Suprapubic skin (tissue), 4 donors: ENCODE measurements around the gene SERPINI1. TPM values are rescaled to one million over a fixed set of nuclear protein-coding genes. Genes with fewer than 3 reads are reported as not detected.

Experiments used
- DNase-seq, 2 donors: peaks; one replicate each; pipeline ENCODE4 v3.0.0-alpha.2; 2019; ENCODE audit warnings: low spot score in 2 of 2
- H3K27ac ChIP-seq: fragments of 200-600 bp; sonication (generic); one replicate; pipeline ENCODE4 v1.5.1; 2019
- H3K27me3 ChIP-seq: fragments of 200-600 bp; sonication (generic); one replicate; pipeline ENCODE4 v1.5.1; 2019
- H3K36me3 ChIP-seq: fragments of 200-600 bp; sonication (generic); one replicate; pipeline ENCODE4 v1.5.1; 2019
- H3K4me1 ChIP-seq: fragments of 200-600 bp; sonication (generic); one replicate; pipeline ENCODE4 v1.5.1; 2019
- H3K4me3 ChIP-seq: fragments of 200-600 bp; sonication (generic); one replicate; pipeline ENCODE4 v1.5.1; 2019; ENCODE audit warnings: mild to moderate bottlenecking
- H3K9me3 ChIP-seq: fragments of 200-600 bp; sonication (generic); one replicate; pipeline ENCODE4 v1.5.1; 2019
- EP300 ChIP-seq: sonication (generic); formaldehyde crosslinking; IDR thresholded peaks from one replicate; pipeline ENCODE4 v1.6.1; 2017; ENCODE audit warnings: antibody characterized with exemption
- POLR2A ChIP-seq, 2 donors: fragments of 450-650 bp; IDR thresholded peaks; one replicate each; pipeline ENCODE4 v1.6.1; 2017; ENCODE audit warnings: antibody characterized with exemption in 2 of 2, mild to moderate bottlenecking in 2 of 2, moderate library complexity in 2 of 2
- POLR2AphosphoS5 ChIP-seq, 3 donors: sonication (generic); formaldehyde crosslinking; IDR thresholded peaks; one replicate each; pipeline ENCODE4 v1.6.1; 2017; ENCODE audit warnings: antibody characterized with exemption in 3 of 3
- WGBS: methylation state at CpG from one replicate; pipeline ENCODE4 v1.1.5; 2018; 5-methylcytosine and 5-hydroxymethylcytosine counted together
- total RNA-seq, 4 donors: library from RNA; depleted of rRNA; stranded (reverse); fragments of >200 nt; gene quantifications; one replicate each; pipeline ENCODE4 v1.1.0, GENCODE V29; 2016
- TF ChIP-seq, protein P1 (sequence below), 2 donors: fragments of 200-600 bp in 1 of 2; fragments of 450-650 bp in 1 of 2; sonication (generic) in 1 of 2; IDR thresholded peaks; one replicate each; pipeline ENCODE4 v1.5.1; 2016 to 2019; ENCODE audit warnings: antibody characterized with exemption in 2 of 2, mild to moderate bottlenecking in 1 of 2, moderate library complexity in 1 of 2

The SERPINI1 gene
- total RNA-seq, 4 donors from 2014 or later: 1.6 to 3.0 (median 2.0) TPM

DNA sequence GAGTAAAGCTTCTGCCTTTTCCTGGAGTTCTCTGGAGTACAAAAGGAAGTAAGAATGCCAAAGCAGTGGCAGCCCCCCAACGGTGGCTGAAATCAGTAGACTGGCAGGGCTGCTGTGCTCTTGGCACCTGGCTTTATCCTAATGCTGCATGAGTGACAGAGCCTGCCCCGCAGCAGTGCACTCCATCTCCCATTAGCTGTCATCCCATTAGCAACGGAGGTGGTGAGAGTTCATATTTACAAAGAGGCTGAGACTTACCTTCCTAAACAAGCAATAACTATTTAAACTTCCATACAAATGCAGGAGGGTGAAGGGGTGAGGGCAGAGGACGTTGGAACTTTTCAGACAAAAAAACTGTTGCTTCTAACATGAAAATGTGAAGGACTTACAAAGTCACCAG, 51.9 kb downstream of the SERPINI1 start:
- Histone ChIP-seq H3K27ac (no peak overlapping the region), H3K36me3 (no peaks in the 10 kb centered on the region), H3K4me3 (no peak overlapping the region), H3K9me3 (no peaks in the 10 kb centered on the region), H3K27me3 (no peaks in the 10 kb centered on the region), H3K4me1 (no peaks in the 10 kb centered on the region)
- TF ChIP-seq, protein P1, sequence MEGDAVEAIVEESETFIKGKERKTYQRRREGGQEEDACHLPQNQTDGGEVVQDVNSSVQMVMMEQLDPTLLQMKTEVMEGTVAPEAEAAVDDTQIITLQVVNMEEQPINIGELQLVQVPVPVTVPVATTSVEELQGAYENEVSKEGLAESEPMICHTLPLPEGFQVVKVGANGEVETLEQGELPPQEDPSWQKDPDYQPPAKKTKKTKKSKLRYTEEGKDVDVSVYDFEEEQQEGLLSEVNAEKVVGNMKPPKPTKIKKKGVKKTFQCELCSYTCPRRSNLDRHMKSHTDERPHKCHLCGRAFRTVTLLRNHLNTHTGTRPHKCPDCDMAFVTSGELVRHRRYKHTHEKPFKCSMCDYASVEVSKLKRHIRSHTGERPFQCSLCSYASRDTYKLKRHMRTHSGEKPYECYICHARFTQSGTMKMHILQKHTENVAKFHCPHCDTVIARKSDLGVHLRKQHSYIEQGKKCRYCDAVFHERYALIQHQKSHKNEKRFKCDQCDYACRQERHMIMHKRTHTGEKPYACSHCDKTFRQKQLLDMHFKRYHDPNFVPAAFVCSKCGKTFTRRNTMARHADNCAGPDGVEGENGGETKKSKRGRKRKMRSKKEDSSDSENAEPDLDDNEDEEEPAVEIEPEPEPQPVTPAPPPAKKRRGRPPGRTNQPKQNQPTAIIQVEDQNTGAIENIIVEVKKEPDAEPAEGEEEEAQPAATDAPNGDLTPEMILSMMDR (IDR thresholded peaks at IDR 0.05): no peak
- TF ChIP-seq EP300 (no peak), POLR2A (IDR thresholded peaks at IDR 0.05) (no peak), POLR2AphosphoS5 (IDR thresholded peaks at IDR 0.05) (no peak)
- DNase-seq: no peak
- WGBS: 51% methylated on average over 4 of the region's 4 CpGs

DNA sequence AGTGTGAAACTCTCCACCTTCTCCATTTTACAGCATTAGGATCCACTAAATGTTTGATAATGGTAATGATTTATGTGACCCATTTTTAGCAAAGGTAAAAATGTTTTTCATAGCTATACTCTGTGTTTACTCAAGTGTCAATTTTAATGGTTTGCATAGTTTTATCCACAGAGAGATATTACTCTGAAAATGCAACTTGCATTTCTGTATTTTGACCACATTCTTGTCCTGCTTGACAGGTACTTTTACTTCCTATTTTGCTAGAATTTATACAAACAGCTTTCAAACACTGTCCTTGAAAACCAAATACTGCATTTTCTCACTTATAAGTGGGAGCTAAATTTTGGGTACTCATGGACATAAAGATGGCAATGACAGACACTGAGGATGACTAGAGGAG, 62.9 kb downstream of the SERPINI1 start:
- Histone ChIP-seq H3K36me3 (no peaks in the 10 kb centered on the region), H3K9me3 (no peaks in the 10 kb centered on the region), H3K4me3 (no peak overlapping the region), H3K27me3 (no peaks in the 10 kb centered on the region), H3K27ac (no peak overlapping the region), H3K4me1 (no peaks in the 10 kb centered on the region)
- TF ChIP-seq, protein P1 (IDR thresholded peaks at IDR 0.05): no peak
- no peak for TF ChIP-seq POLR2AphosphoS5 (IDR thresholded peaks at IDR 0.05)
- no peak for TF ChIP-seq POLR2A (IDR thresholded peaks at IDR 0.05)
- no peak for TF ChIP-seq EP300
- no peak for DNase-seq

DNA sequence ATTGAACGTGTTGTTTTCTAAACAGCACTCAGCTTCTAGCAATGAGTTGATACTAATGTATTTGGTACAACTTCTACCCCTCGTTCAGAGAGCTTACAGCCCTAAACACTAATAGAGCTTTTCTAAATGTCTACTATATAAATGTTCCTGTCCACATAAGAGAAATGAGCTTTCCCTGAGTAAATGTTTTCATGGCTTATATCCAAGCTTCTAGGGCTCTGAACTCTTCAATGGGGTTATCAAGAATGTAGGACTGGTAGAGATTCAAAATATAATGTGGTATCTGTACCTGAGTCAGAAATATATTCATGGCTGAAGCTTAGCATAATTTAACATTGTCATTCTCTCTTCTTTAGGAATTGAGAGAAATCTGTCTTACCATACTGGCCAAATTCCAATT, 73.4 kb downstream of the SERPINI1 start:
- no peaks in the 10 kb centered on the region for H3K27me3 ChIP-seq
- no peaks in the 10 kb centered on the region for H3K9me3 ChIP-seq
- no peaks in the 10 kb centered on the region for H3K36me3 ChIP-seq
- H3K27ac ChIP-seq: no peak overlapping the region
- DNase-seq: no peak
- TF ChIP-seq POLR2A (IDR thresholded peaks at IDR 0.05) (no peak), EP300 (no peak), POLR2AphosphoS5 (IDR thresholded peaks at IDR 0.05) (no peak)
- TF ChIP-seq, protein P1 (IDR thresholded peaks at IDR 0.05): no peak
- H3K4me1 ChIP-seq: peaks cover 9% of the 10 kb centered on the region
- 83% methylated on average over 2 of the region's 2 CpGs for WGBS
- H3K4me3 ChIP-seq: no peak overlapping the region

DNA sequence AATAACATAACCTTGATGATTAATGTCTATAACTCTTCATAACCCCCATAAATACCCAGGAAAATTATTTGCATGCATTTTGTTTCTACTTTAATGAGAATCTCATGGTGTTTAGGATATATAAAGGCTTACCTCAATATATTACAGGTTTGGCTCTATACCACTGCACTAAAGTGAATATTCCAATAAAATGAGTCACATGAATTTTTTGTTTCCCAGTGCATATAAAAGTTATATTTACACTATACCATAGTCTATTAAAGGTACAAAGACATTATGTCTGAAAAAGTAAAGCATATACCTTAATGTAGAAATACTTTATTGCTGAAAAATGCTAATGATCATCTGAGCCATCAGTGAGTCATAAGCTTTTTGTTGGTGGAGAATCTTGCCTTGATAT, 74.7 kb downstream of the SERPINI1 start:
- Histone ChIP-seq H3K27me3 (no peaks in the 10 kb centered on the region), H3K27ac (no peak overlapping the region), H3K4me3 (no peak overlapping the region), H3K4me1 (peaks cover 22% of the 10 kb centered on the region), H3K9me3 (no peaks in the 10 kb centered on the region), H3K36me3 (no peaks in the 10 kb centered on the region)
- no peak for DNase-seq
- TF ChIP-seq, protein P1 (IDR thresholded peaks at IDR 0.05): no peak
- TF ChIP-seq EP300 (no peak), POLR2A (IDR thresholded peaks at IDR 0.05) (no peak), POLR2AphosphoS5 (IDR thresholded peaks at IDR 0.05) (no peak)

DNA sequence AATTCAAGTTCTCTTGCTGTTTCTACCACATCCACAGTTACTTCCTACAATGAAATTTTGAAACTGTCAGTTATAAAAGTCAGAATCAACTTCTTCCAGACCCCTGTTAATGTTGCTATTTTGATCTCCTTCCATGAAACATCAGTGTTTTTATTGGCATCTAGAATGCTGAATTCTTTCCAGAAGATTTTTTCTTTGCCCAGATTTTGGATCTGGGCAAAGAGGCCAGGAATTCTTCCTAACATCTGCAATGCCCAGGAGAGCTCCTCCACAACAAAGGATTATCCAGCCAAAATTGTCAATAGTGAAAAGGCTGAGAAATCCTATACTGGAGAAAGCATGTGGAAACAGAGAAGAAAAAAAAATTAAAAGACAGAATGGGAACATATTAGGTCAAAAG, 75.5 kb downstream of the SERPINI1 start:
- Histone ChIP-seq H3K27ac (no peak overlapping the region), H3K4me1 (peaks cover 26% of the 10 kb centered on the region), H3K27me3 (no peaks in the 10 kb centered on the region), H3K36me3 (no peaks in the 10 kb centered on the region), H3K4me3 (no peak overlapping the region), H3K9me3 (no peaks in the 10 kb centered on the region)
- TF ChIP-seq EP300: no peak
- no peak for TF ChIP-seq POLR2AphosphoS5 (IDR thresholded peaks at IDR 0.05)
- no peak for TF ChIP-seq POLR2A (IDR thresholded peaks at IDR 0.05)
- TF ChIP-seq, protein P1 (IDR thresholded peaks at IDR 0.05): no peak
- no peak for DNase-seq
